ENCODE results near the gene RALA.

RALA gene

GRCh38 chr7:39587393-39587792, 36.0 kb upstream of the RALA start:
- Histone ChIP-seq H3K9me3 (ENCODE audit: insufficient read depth, low read length) (no peaks in the 10 kb centered on the region), H3K4me2 (ENCODE audit: low read depth, low read length, poor library complexity, severe bottlenecking) (no peak overlapping the region), H3K4me3 (ENCODE audit: insufficient read depth, low read length, poor library complexity, severe bottlenecking) (no peak overlapping the region), H3K27ac (ENCODE audit: low read depth, low read length) (no peak overlapping the region), H3K9ac (ENCODE audit: low read length) (no peak overlapping the region), H2AFZ (ENCODE audit: low read depth, low read length, severe bottlenecking) (no peak overlapping the region), H4K20me1 (ENCODE audit: low read depth, low read length) (no peaks in the 10 kb centered on the region), H3K79me2 (ENCODE audit: insufficient read depth, low read length) (no peaks in the 10 kb centered on the region), H3K9me2 (replicated peaks; ENCODE audit: insufficient read depth, low read length) (no peaks in the 10 kb centered on the region), H3K36me3 (ENCODE audit: low read length) (no peaks in the 10 kb centered on the region), H3F3A (ENCODE audit: insufficient read depth) (no peaks in the 10 kb centered on the region), H3K27me3 (ENCODE audit: low read length) (no peaks in the 10 kb centered on the region)
- no peak for TF ChIP-seq CTCF (IDR thresholded peaks at IDR 0.05; ENCODE audit: insufficient read depth, low read length, poor library complexity, severe bottlenecking)
- no peak for TF ChIP-seq EZH2phosphoT487 (conservative IDR thresholded peaks at IDR 0.05; ENCODE audit: low read length)

GRCh38 chr7:39588416-39588815, 35.0 kb upstream of the RALA start:
- H3K9ac ChIP-seq (ENCODE audit: low read length) = no peak overlapping the region
- H3K9me2 ChIP-seq (replicated peaks; ENCODE audit: insufficient read depth, low read length) = no peaks in the 10 kb centered on the region
- H3K79me2 ChIP-seq (ENCODE audit: insufficient read depth, low read length) = no peaks in the 10 kb centered on the region
- no peak overlapping the region for H3K27ac ChIP-seq (ENCODE audit: low read depth, low read length)
- no peaks in the 10 kb centered on the region for H4K20me1 ChIP-seq (ENCODE audit: low read depth, low read length)
- H2AFZ ChIP-seq (ENCODE audit: low read depth, low read length, severe bottlenecking) = no peak overlapping the region
- TF ChIP-seq EZH2phosphoT487 (conservative IDR thresholded peaks at IDR 0.05; ENCODE audit: low read length) (no peak), CTCF (IDR thresholded peaks at IDR 0.05; ENCODE audit: insufficient read depth, low read length, poor library complexity, severe bottlenecking) (no peak)
- H3K27me3 ChIP-seq (ENCODE audit: low read length) = no peaks in the 10 kb centered on the region
- H3K9me3 ChIP-seq (ENCODE audit: insufficient read depth, low read length) = no peaks in the 10 kb centered on the region
- H3K4me2 ChIP-seq (ENCODE audit: low read depth, low read length, poor library complexity, severe bottlenecking) = no peak overlapping the region
- no peak overlapping the region for H3K4me3 ChIP-seq (ENCODE audit: insufficient read depth, low read length, poor library complexity, severe bottlenecking)
- no peaks in the 10 kb centered on the region for H3K36me3 ChIP-seq (ENCODE audit: low read length)
- no peaks in the 10 kb centered on the region for H3F3A ChIP-seq (ENCODE audit: insufficient read depth)

- Histone ChIP-seq H4K20me1 (ENCODE audit: low read depth, low read length) (no peaks in the 10 kb centered on the region), H3K36me3 (ENCODE audit: low read length) (no peaks in the 10 kb centered on the region), H3K4me3 (ENCODE audit: insufficient read depth, low read length, poor library complexity, severe bottlenecking) (no peak overlapping the region), H3K27ac (ENCODE audit: low read depth, low read length) (no peak overlapping the region), H2AFZ (ENCODE audit: low read depth, low read length, severe bottlenecking) (no peak overlapping the region), H3K9ac (ENCODE audit: low read length) (no peak overlapping the region), H3K27me3 (ENCODE audit: low read length) (no peaks in the 10 kb centered on the region), H3K9me2 (replicated peaks; ENCODE audit: insufficient read depth, low read length) (no peaks in the 10 kb centered on the region), H3K79me2 (ENCODE audit: insufficient read depth, low read length) (no peaks in the 10 kb centered on the region), H3F3A (ENCODE audit: insufficient read depth) (no peaks in the 10 kb centered on the region), H3K9me3 (ENCODE audit: insufficient read depth, low read length) (no peaks in the 10 kb centered on the region), H3K4me2 (ENCODE audit: low read depth, low read length, poor library complexity, severe bottlenecking) (no peak overlapping the region)
- TF ChIP-seq CTCF (IDR thresholded peaks at IDR 0.05; ENCODE audit: insufficient read depth, low read length, poor library complexity, severe bottlenecking) (no peak), EZH2phosphoT487 (conservative IDR thresholded peaks at IDR 0.05; ENCODE audit: low read length) (no peak)
These were observed 33.9 kb upstream of the RALA start for GRCh38 chr7:39589323-39590111.

Data from SU-DHL-6 (cell line).